IPS-20b (cell line): ENCODE results near the gene KEL.
A peak's percentile ranks its signal among the peaks of the same experiment; 100 is the strongest.
"Not testable (repeated sequence)": the region's sequence is repeated elsewhere in the genome, so short reads cannot be mapped to it uniquely, and the experiment has no call there.

Source experiments
- H3K27ac ChIP-seq: one replicate; pipeline ENCODE4 v1.5.1; 2013; ENCODE audit warnings: low read length
- H3K27me3 ChIP-seq: 2 replicates; pipeline ENCODE4 v1.6.1; 2013; ENCODE audit warnings: mild to moderate bottlenecking, low read length, inconsistent platforms; ENCODE audit not compliant: insufficient read depth
- H3K36me3 ChIP-seq: 2 replicates; pipeline ENCODE4 v1.6.1; 2013; ENCODE audit warnings: low read depth, mild to moderate bottlenecking, inconsistent platforms, low read length, moderate library complexity; ENCODE audit not compliant: insufficient read depth
- H3K4me1 ChIP-seq: 2 replicates; pipeline ENCODE4 v1.6.1; 2013; ENCODE audit warnings: mild to moderate bottlenecking, control low read depth, inconsistent platforms, low read length, moderate library complexity; ENCODE audit not compliant: insufficient read depth
- H3K4me3 ChIP-seq: 2 replicates; pipeline ENCODE4 v1.5.1; 2013; ENCODE audit warnings: mild to moderate bottlenecking, low read length, inconsistent platforms
- H3K9ac ChIP-seq: 2 replicates; pipeline ENCODE4 v1.6.1; 2013; ENCODE audit warnings: low read depth, mild to moderate bottlenecking, inconsistent platforms, low read length, moderate library complexity
- H3K9me3 ChIP-seq: 2 replicates; pipeline ENCODE4 v1.6.1; 2013; ENCODE audit warnings: mild to moderate bottlenecking, low read depth, low read length, inconsistent platforms; ENCODE audit not compliant: insufficient read depth

The KEL gene

GRCh38 chr7:142992427-142992826, 30.3 kb upstream of the KEL start:
- no peak overlapping the region for H3K4me3 ChIP-seq
- H3K36me3 ChIP-seq = no peaks in the 10 kb centered on the region
- H3K27me3 ChIP-seq = no peaks in the 10 kb centered on the region
- no peak overlapping the region for H3K9ac ChIP-seq
- no peak overlapping the region for H3K27ac ChIP-seq
- no peaks in the 10 kb centered on the region for H3K9me3 ChIP-seq
- H3K4me1 ChIP-seq = no peaks in the 10 kb centered on the region

GRCh38 chr7:142984297-142984696, 22.1 kb upstream of the KEL start:
- H3K9me3 ChIP-seq = no peaks in the 10 kb centered on the region
- H3K27me3 ChIP-seq = no peaks in the 10 kb centered on the region
- H3K9ac ChIP-seq = no peak overlapping the region
- H3K27ac ChIP-seq = no peak overlapping the region
- H3K36me3 ChIP-seq = no peaks in the 10 kb centered on the region
- no peaks in the 10 kb centered on the region for H3K4me1 ChIP-seq
- H3K4me3 ChIP-seq = no peak overlapping the region

- no peaks in the 10 kb centered on the region for H3K4me1 ChIP-seq
Observed at GRCh38 chr7:142983825-142984224, 21.7 kb upstream of the KEL start.

GRCh38 chr7:142978402-142978801, 16.2 kb upstream of the KEL start:
- not testable (repeated sequence) for H3K4me1 ChIP-seq, H3K27ac ChIP-seq, H3K9ac ChIP-seq, H3K9me3 ChIP-seq, H3K4me3 ChIP-seq, H3K27me3 ChIP-seq, H3K36me3 ChIP-seq

More at GRCh38 chr7:142983825-142984224, 21.7 kb upstream of the KEL start:
- Histone ChIP-seq H3K9me3 (no peaks in the 10 kb centered on the region), H3K9ac (no peak overlapping the region), H3K4me3 (no peak overlapping the region), H3K36me3 (no peaks in the 10 kb centered on the region), H3K27ac (no peak overlapping the region), H3K27me3 (no peaks in the 10 kb centered on the region)

- Histone ChIP-seq H3K4me1 (no peaks in the 10 kb centered on the region), H3K9me3 (peaks cover 6% of the 10 kb centered on the region), H3K36me3 (no peaks in the 10 kb centered on the region), H3K27ac (no peak overlapping the region), H3K9ac (no peak overlapping the region), H3K4me3 (no peak overlapping the region), H3K27me3 (no peaks in the 10 kb centered on the region)
Observed at GRCh38 chr7:142974626-142975025, 12.5 kb upstream of the KEL start.

GRCh38 chr7:142969183-142969582, 7.0 kb upstream of the KEL start:
- Histone ChIP-seq H3K9me3 (no peaks in the 10 kb centered on the region), H3K27ac (no peak overlapping the region), H3K36me3 (no peaks in the 10 kb centered on the region), H3K4me1 (no peaks in the 10 kb centered on the region), H3K27me3 (no peaks in the 10 kb centered on the region), H3K9ac (no peak overlapping the region), H3K4me3 (no peak overlapping the region)

GRCh38 chr7:142968229-142968628, 6.1 kb upstream of the KEL start:
- Histone ChIP-seq H3K27ac (no peak overlapping the region), H3K4me1 (no peaks in the 10 kb centered on the region), H3K36me3 (no peaks in the 10 kb centered on the region), H3K9me3 (no peaks in the 10 kb centered on the region), H3K27me3 (no peaks in the 10 kb centered on the region), H3K9ac (no peak overlapping the region), H3K4me3 (no peak overlapping the region)

GRCh38 chr7:142964502-142965246, 2.5 kb upstream of the KEL start:
- Histone ChIP-seq H3K9ac (no peak overlapping the region), H3K9me3 (no peaks in the 10 kb centered on the region), H3K4me3 (no peak overlapping the region), H3K27me3 (no peaks in the 10 kb centered on the region), H3K36me3 (no peaks in the 10 kb centered on the region), H3K27ac (no peak overlapping the region), H3K4me1 (peaks cover 4% of the 10 kb centered on the region; the same call in 1 of the 2 replicates)

GRCh38 chr7:142963993-142964392, 1.8 kb upstream of the KEL start:
- Histone ChIP-seq H3K9me3 (no peaks in the 10 kb centered on the region), H3K27me3 (no peaks in the 10 kb centered on the region), H3K4me1 (peaks cover 7% of the 10 kb centered on the region; the same call in 1 of the 2 replicates), H3K9ac (no peak overlapping the region), H3K36me3 (no peaks in the 10 kb centered on the region), H3K4me3 (no peak overlapping the region), H3K27ac (no peak overlapping the region)

GRCh38 chr7:142962991-142963390, 828 bp upstream of the KEL start:
- Histone ChIP-seq H3K4me1 (peaks cover 17% of the 10 kb centered on the region), H3K36me3 (no peaks in the 10 kb centered on the region), H3K27ac (no peak overlapping the region), H3K4me3 (no peak overlapping the region), H3K9ac (no peak overlapping the region), H3K9me3 (no peaks in the 10 kb centered on the region), H3K27me3 (no peaks in the 10 kb centered on the region)

- Histone ChIP-seq H3K27me3 (no peaks in the 10 kb centered on the region), H3K4me3 (peak overlapping the region; percentile 20; the same call in 1 of the 2 replicates), H3K9ac (no peak overlapping the region), H3K27ac (no peak overlapping the region), H3K36me3 (no peaks in the 10 kb centered on the region), H3K9me3 (no peaks in the 10 kb centered on the region), H3K4me1 (peaks cover 31% of the 10 kb centered on the region)
Observed at GRCh38 chr7:142961595-142961972, 579 bp downstream of the KEL start.

GRCh38 chr7:142960955-142961512, 1.1 kb downstream of the KEL start:
- peaks cover 32% of the 10 kb centered on the region for H3K4me1 ChIP-seq
- no peak overlapping the region for H3K4me3 ChIP-seq
- H3K36me3 ChIP-seq = no peaks in the 10 kb centered on the region
- no peaks in the 10 kb centered on the region for H3K9me3 ChIP-seq
- H3K9ac ChIP-seq = no peak overlapping the region
- H3K27me3 ChIP-seq = no peaks in the 10 kb centered on the region
- no peak overlapping the region for H3K27ac ChIP-seq
